ENCODE data around the gene CARD9.

CARD9 gene

GRCh38 chr9:136345281-136346156 is 27.9 kb downstream of the CARD9 start:
- no peak for DNase-seq

GRCh38 chr9:136344544-136345280 is 28.8 kb downstream of the CARD9 start:
- no peak for DNase-seq

GRCh38 chr9:136343884-136344269 is 29.6 kb downstream of the CARD9 start:
- DNase-seq: no peak

- no peak for DNase-seq
Observed at GRCh38 chr9:136343121-136343883, 30.2 kb downstream of the CARD9 start.

- no peak for DNase-seq
Observed at GRCh38 chr9:136342181-136343120, 31.0 kb downstream of the CARD9 start.

- DNase-seq: no peak
Observed at GRCh38 chr9:136341769-136342168, 31.7 kb downstream of the CARD9 start.

GRCh38 chr9:136341042-136341655 is 32.3 kb downstream of the CARD9 start:
- DNase-seq: no peak

GRCh38 chr9:136340356-136341041 is 33.0 kb downstream of the CARD9 start:
- DNase-seq: no peak

GRCh38 chr9:136339958-136340310 is 33.5 kb downstream of the CARD9 start:
- no peak for DNase-seq

- DNase-seq: no peak
Observed at GRCh38 chr9:136339173-136339957, 34.1 kb downstream of the CARD9 start.

- no peak for DNase-seq
Observed at GRCh38 chr9:136338511-136338910, 35.0 kb downstream of the CARD9 start.

GRCh38 chr9:136337416-136338395 is 35.8 kb downstream of the CARD9 start:
- DNase-seq: no peak

- DNase-seq: no peak
Observed at GRCh38 chr9:136336881-136337280, 36.6 kb downstream of the CARD9 start.

GRCh38 chr9:136336156-136336870 is 37.2 kb downstream of the CARD9 start:
- DNase-seq: no peak

- no peak for DNase-seq
Observed at GRCh38 chr9:136335296-136336155, 37.9 kb downstream of the CARD9 start.

GRCh38 chr9:136334541-136334940 is 38.9 kb downstream of the CARD9 start:
- no peak for DNase-seq

- no peak for DNase-seq
Observed at GRCh38 chr9:136333486-136333885, 40.0 kb downstream of the CARD9 start.
